ENCODE measurements around the gene TNS1. TPM values are rescaled to one million over a fixed set of nuclear protein-coding genes. Genes with fewer than 3 reads are reported as not detected.

The TNS1 gene
- total and polyA plus RNA-seq, 2 donors, result 8.3 to 21.3 TPM

DNA sequence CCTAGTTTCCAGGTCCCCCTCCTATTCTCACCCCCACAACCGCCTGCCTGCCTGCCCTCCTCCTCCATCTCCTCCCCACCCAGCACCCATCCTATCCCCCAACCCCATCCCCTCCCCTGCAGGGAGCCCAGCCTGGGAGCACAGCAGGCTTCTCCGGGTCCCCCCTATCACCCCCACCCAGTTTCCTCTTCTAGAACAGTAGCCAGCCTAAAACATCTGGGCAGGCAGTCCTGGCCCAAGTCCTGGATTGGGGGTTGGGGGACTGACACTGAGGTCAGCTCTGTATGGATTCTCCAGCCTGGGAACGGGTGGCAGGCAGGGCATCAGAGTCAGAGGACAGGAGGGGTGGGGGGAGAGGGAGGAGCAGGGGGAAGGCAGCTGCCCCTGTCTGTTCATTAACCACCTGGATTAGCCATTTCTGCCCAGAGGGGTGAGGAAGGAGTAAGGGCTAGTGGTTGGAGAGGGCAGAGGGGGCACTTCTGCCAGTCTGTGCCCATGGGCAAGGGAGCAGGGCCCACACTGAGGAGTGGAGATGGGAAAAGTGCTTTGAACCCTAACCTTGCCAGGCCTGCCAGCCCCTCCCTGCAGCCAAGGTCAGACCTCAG is 60.0 kb downstream of the TNS1 start:
- 34% methylated on average over 3 of the region's 3 CpGs for WGBS
- DNase-seq (ENCODE audit: low read depth in 6 of 9, low spot score in 9 of 9), result no peak

GRCh38 chr2:217941886-217942728 is 60.7 kb downstream of the TNS1 start:
- DNase-seq (ENCODE audit: low read depth in 6 of 9, low spot score in 9 of 9), result no peak
- WGBS, result 93% methylated on average over 8 of the region's 8 CpGs
- H3K36me3 ChIP-seq (ENCODE audit: control insufficient read depth in 2 of 2, insufficient read depth in 2 of 2, low read length in 1 of 2), result no peaks in the 10 kb centered on the region
- no peaks in the 10 kb centered on the region for H3K27me3 ChIP-seq (ENCODE audit: control insufficient read depth in 2 of 2, insufficient read depth in 1 of 2, low read length in 1 of 2)
- H3K9me3 ChIP-seq (ENCODE audit: control insufficient read depth in 2 of 2, insufficient read depth in 1 of 2, low read length in 1 of 2), result peaks cover 0 to 4% of the 10 kb centered on the region in 2 donors
- H3K27ac ChIP-seq (ENCODE audit: low read depth in 1 of 2, low read length in 1 of 2), result no peak overlapping the region
- peaks cover 0 to 19% of the 10 kb centered on the region in 2 donors for H3K4me1 ChIP-seq (ENCODE audit: control insufficient read depth in 2 of 2, insufficient read depth in 2 of 2, low read length in 2 of 2)
- H3K4me3 ChIP-seq (ENCODE audit: low read length in 2 of 2), result no peak overlapping the region

More for the DNA sequence above, 60.0 kb downstream of the TNS1 start:
- H3K27me3 ChIP-seq (ENCODE audit: control insufficient read depth in 2 of 2, insufficient read depth in 1 of 2, low read length in 1 of 2), result no peaks in the 10 kb centered on the region
- no peak overlapping the region for H3K4me3 ChIP-seq (ENCODE audit: low read length in 2 of 2)
- no peak overlapping the region for H3K27ac ChIP-seq (ENCODE audit: low read depth in 1 of 2, low read length in 1 of 2)
- no peaks in the 10 kb centered on the region for H3K36me3 ChIP-seq (ENCODE audit: control insufficient read depth in 2 of 2, insufficient read depth in 2 of 2, low read length in 1 of 2)
- H3K9me3 ChIP-seq (ENCODE audit: control insufficient read depth in 2 of 2, insufficient read depth in 1 of 2, low read length in 1 of 2), result peaks cover 0 to 4% of the 10 kb centered on the region in 2 donors
- H3K4me1 ChIP-seq (ENCODE audit: control insufficient read depth in 2 of 2, insufficient read depth in 2 of 2, low read length in 2 of 2), result peaks cover 0 to 19% of the 10 kb centered on the region in 2 donors

DNA sequence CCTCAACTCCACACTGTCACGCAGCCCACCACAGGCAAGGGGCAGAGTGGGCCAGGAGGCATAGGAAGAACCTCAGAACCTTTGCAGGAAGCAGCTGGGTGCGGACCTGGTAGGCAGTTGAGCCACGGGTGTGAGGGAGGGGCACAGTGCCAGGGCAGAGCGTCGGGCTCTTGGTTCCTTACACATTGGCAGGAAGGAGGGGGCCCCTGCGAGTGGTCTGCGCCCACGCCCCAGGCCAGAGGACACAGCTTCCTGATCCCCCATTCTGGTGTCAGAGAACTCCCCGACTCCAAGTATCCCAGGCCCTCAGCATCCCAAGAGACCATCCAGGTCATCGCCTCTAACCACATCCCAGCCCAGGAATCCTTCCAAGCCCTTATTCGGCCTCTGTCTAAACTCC is 61.5 kb downstream of the TNS1 start:
- WGBS, result 34% methylated on average over 11 of the region's 11 CpGs
- Histone ChIP-seq H3K4me3 (ENCODE audit: low read length in 2 of 2) (no peak overlapping the region), H3K27me3 (ENCODE audit: control insufficient read depth in 2 of 2, insufficient read depth in 1 of 2, low read length in 1 of 2) (no peaks in the 10 kb centered on the region), H3K27ac (ENCODE audit: low read depth in 1 of 2, low read length in 1 of 2) (no peak overlapping the region), H3K9me3 (ENCODE audit: control insufficient read depth in 2 of 2, insufficient read depth in 1 of 2, low read length in 1 of 2) (peaks cover 0 to 4% of the 10 kb centered on the region in 2 donors), H3K4me1 (ENCODE audit: control insufficient read depth in 2 of 2, insufficient read depth in 2 of 2, low read length in 2 of 2) (peaks cover 0 to 21% of the 10 kb centered on the region in 2 donors), H3K36me3 (ENCODE audit: control insufficient read depth in 2 of 2, insufficient read depth in 2 of 2, low read length in 1 of 2) (no peaks in the 10 kb centered on the region)
- DNase-seq (ENCODE audit: low read depth in 6 of 9, low spot score in 9 of 9), result no peak

DNA sequence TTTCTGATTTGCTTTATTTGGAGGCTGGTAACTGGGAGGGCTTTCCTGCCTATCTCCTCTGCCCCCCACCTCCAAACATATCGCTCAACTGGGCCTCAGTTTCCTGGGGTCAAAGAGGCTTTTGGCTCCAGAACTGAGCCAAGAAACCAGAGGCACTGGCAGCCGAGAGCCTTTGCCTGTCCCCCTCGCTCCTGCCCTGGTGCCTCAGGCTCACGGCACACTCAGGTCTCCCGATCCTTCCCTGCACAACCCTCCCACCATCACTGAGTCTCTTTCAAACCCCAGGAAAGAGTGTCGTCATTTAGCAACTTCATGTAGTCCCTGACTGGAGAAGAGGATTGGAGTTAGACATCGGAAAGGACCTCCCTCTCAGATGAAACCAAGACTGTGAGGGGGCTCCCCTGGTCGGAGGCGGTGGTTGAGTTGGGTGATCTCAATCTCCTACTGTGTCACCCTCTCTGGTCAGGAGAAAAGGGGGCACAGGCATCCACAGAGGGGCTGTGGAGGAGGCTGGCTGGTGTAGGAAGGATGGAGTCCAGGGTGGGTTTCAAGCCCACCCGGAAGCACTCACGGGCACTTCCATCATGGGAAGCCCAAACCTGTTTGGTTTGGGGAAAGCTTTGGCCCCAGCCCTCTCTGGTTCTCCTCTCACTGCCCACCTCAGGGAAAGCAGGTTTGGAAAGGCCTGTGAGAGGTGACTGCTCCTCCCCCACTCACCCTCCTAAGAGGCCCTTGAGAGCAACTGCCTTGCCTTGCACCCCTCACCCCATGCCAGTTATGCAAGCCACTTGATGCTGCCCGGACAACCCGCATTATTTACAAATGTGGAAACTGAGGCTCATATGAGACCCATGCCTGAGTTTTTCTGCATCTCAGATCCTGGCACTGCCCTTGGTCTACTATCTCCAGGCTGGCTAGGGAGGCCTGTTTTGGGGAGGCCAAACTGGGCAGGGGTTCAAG is 62.3 kb downstream of the TNS1 start:
- Histone ChIP-seq H3K27me3 (ENCODE audit: control insufficient read depth in 2 of 2, insufficient read depth in 1 of 2, low read length in 1 of 2) (no peaks in the 10 kb centered on the region), H3K4me3 (ENCODE audit: low read length in 2 of 2) (no peak overlapping the region), H3K36me3 (ENCODE audit: control insufficient read depth in 2 of 2, insufficient read depth in 2 of 2, low read length in 1 of 2) (no peaks in the 10 kb centered on the region), H3K9me3 (ENCODE audit: control insufficient read depth in 2 of 2, insufficient read depth in 1 of 2, low read length in 1 of 2) (peaks cover 0 to 4% of the 10 kb centered on the region in 2 donors), H3K27ac (ENCODE audit: low read depth in 1 of 2, low read length in 1 of 2) (no peak overlapping the region), H3K4me1 (ENCODE audit: control insufficient read depth in 2 of 2, insufficient read depth in 2 of 2, low read length in 2 of 2) (peaks cover 0 to 24% of the 10 kb centered on the region in 2 donors)
- WGBS, result 95% methylated on average over 13 of the region's 13 CpGs
- no peak for DNase-seq (ENCODE audit: low read depth in 6 of 9, low spot score in 9 of 9)

GRCh38 chr2:217939629-217940245 is 63.1 kb downstream of the TNS1 start:
- Histone ChIP-seq H3K9me3 (ENCODE audit: control insufficient read depth in 2 of 2, insufficient read depth in 1 of 2, low read length in 1 of 2) (peaks cover 0 to 4% of the 10 kb centered on the region in 2 donors), H3K4me1 (ENCODE audit: control insufficient read depth in 2 of 2, insufficient read depth in 2 of 2, low read length in 2 of 2) (peaks cover 0 to 31% of the 10 kb centered on the region in 2 donors), H3K27ac (ENCODE audit: low read depth in 1 of 2, low read length in 1 of 2) (no peak overlapping the region), H3K27me3 (ENCODE audit: control insufficient read depth in 2 of 2, insufficient read depth in 1 of 2, low read length in 1 of 2) (no peaks in the 10 kb centered on the region), H3K36me3 (ENCODE audit: control insufficient read depth in 2 of 2, insufficient read depth in 2 of 2, low read length in 1 of 2) (no peaks in the 10 kb centered on the region), H3K4me3 (ENCODE audit: low read length in 2 of 2) (no peak overlapping the region)
- WGBS, result 95% methylated on average over 7 of the region's 7 CpGs
- no peak for DNase-seq (ENCODE audit: low read depth in 6 of 9, low spot score in 9 of 9)

DNA sequence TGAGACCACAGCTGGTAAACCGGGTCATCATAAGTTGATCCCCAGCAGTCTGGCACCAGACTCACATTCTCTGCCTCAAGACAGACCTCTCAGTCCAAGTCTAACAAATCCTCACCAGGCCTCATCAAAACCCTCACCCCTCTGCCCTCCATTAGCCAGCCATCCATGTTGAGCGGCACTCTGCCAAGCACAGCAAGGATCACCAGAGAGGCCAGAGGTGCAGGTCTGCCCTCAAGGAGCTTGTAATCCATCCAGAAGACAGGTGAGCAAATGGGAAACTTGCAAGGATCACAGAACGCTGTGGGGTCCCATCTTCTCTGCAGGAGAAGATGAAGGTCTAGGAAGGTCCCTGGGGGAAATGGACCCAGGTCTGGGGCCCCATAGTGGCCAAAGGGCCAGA is 63.6 kb downstream of the TNS1 start:
- H3K4me1 ChIP-seq (ENCODE audit: control insufficient read depth in 2 of 2, insufficient read depth in 2 of 2, low read length in 2 of 2), result peaks cover 0 to 35% of the 10 kb centered on the region in 2 donors
- no peak overlapping the region for H3K27ac ChIP-seq (ENCODE audit: low read depth in 1 of 2, low read length in 1 of 2)
- no peaks in the 10 kb centered on the region for H3K27me3 ChIP-seq (ENCODE audit: control insufficient read depth in 2 of 2, insufficient read depth in 1 of 2, low read length in 1 of 2)
- no peak overlapping the region for H3K4me3 ChIP-seq (ENCODE audit: low read length in 2 of 2)
- DNase-seq (ENCODE audit: low read depth in 6 of 9, low spot score in 9 of 9), result no peak
- peaks cover 0 to 4% of the 10 kb centered on the region in 2 donors for H3K9me3 ChIP-seq (ENCODE audit: control insufficient read depth in 2 of 2, insufficient read depth in 1 of 2, low read length in 1 of 2)
- 97% methylated on average over 3 of the region's 3 CpGs for WGBS
- no peaks in the 10 kb centered on the region for H3K36me3 ChIP-seq (ENCODE audit: control insufficient read depth in 2 of 2, insufficient read depth in 2 of 2, low read length in 1 of 2)

GRCh38 chr2:217938036-217938435 is 64.8 kb downstream of the TNS1 start:
- no peak for DNase-seq (ENCODE audit: low read depth in 6 of 9, low spot score in 9 of 9)
- no peaks in the 10 kb centered on the region for H3K36me3 ChIP-seq (ENCODE audit: control insufficient read depth in 2 of 2, insufficient read depth in 2 of 2, low read length in 1 of 2)

GRCh38 chr2:217937446-217937845 is 65.3 kb downstream of the TNS1 start:
- Histone ChIP-seq H3K4me1 (ENCODE audit: control insufficient read depth in 2 of 2, insufficient read depth in 2 of 2, low read length in 2 of 2) (peaks cover 0 to 41% of the 10 kb centered on the region in 2 donors), H3K9me3 (ENCODE audit: control insufficient read depth in 2 of 2, insufficient read depth in 1 of 2, low read length in 1 of 2) (peaks cover 0 to 4% of the 10 kb centered on the region in 2 donors)
- 81% methylated on average over 8 of the region's 8 CpGs for WGBS

More at GRCh38 chr2:217938036-217938435, 64.8 kb downstream of the TNS1 start:
- Histone ChIP-seq H3K4me1 (ENCODE audit: control insufficient read depth in 2 of 2, insufficient read depth in 2 of 2, low read length in 2 of 2) (peaks cover 0 to 37% of the 10 kb centered on the region in 2 donors), H3K27ac (ENCODE audit: low read depth in 1 of 2, low read length in 1 of 2) (no peak overlapping the region), H3K27me3 (ENCODE audit: control insufficient read depth in 2 of 2, insufficient read depth in 1 of 2, low read length in 1 of 2) (no peaks in the 10 kb centered on the region), H3K9me3 (ENCODE audit: control insufficient read depth in 2 of 2, insufficient read depth in 1 of 2, low read length in 1 of 2) (peaks cover 0 to 4% of the 10 kb centered on the region in 2 donors), H3K4me3 (ENCODE audit: low read length in 2 of 2) (no peak overlapping the region)
- WGBS, result 84% methylated on average over 6 of the region's 6 CpGs

More at GRCh38 chr2:217937446-217937845, 65.3 kb downstream of the TNS1 start:
- H3K36me3 ChIP-seq (ENCODE audit: control insufficient read depth in 2 of 2, insufficient read depth in 2 of 2, low read length in 1 of 2), result no peaks in the 10 kb centered on the region
- H3K4me3 ChIP-seq (ENCODE audit: low read length in 2 of 2), result no peak overlapping the region
- no peaks in the 10 kb centered on the region for H3K27me3 ChIP-seq (ENCODE audit: control insufficient read depth in 2 of 2, insufficient read depth in 1 of 2, low read length in 1 of 2)
- no peak for DNase-seq (ENCODE audit: low read depth in 6 of 9, low spot score in 9 of 9)
- H3K27ac ChIP-seq (ENCODE audit: low read depth in 1 of 2, low read length in 1 of 2), result no peak overlapping the region

Measured in thymus (tissue), 11 donors.